ENCODE results near the gene CHRNB1. TPM values are rescaled to one million over a fixed set of nuclear protein-coding genes. Genes with fewer than 3 reads are reported as not detected.

The CHRNB1 gene
- total RNA-seq, 1 experiment from 2014 or later = 6.6 TPM

DNA sequence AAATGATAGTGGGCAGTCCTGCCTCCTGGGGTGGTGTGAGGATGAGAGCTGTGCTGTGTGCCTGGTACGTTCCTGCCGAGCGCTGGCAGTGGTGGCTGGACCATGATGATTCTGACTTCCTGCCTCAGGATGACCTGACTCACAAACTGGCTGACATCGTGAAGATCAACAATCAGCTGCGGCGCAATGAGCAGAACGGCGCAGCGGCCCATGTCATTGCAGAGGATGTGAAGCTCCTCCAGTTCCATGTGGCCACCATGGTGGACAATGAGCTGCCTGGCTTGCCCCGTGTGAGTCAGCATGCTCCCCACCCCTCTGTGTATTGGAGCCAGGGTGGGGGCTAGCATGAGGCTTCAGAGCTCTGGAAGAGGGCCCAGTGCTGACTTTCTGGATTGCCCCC is 52.4 kb downstream of the CHRNB1 start:
- Histone ChIP-seq H3K9me2 (replicated peaks; ENCODE audit: insufficient read depth, low read length) (no peaks in the 10 kb centered on the region), H4K20me1 (ENCODE audit: insufficient read depth, low read depth, low read length) (peaks cover 52% of the 10 kb centered on the region), H3K27me3 (ENCODE audit: low read length) (no peaks in the 10 kb centered on the region), H2AFZ (ENCODE audit: low read length) (no peak overlapping the region), H3K27ac (ENCODE audit: low read length) (no peak overlapping the region), H3K79me2 (ENCODE audit: low read length) (peaks cover 38% of the 10 kb centered on the region), H3K9ac (ENCODE audit: low read length) (no peak overlapping the region), H3K4me1 (ENCODE audit: low read length) (no peaks in the 10 kb centered on the region), H3K4me2 (ENCODE audit: low read depth, low read length, poor library complexity, severe bottlenecking) (no peak overlapping the region), H3K4me3 (ENCODE audit: low read length) (no peak overlapping the region), H3K9me3 (ENCODE audit: low read length) (no peaks in the 10 kb centered on the region), H3K36me3 (ENCODE audit: insufficient read depth, low read length) (peaks cover 68% of the 10 kb centered on the region)
- no peak for DNase-seq

DNA sequence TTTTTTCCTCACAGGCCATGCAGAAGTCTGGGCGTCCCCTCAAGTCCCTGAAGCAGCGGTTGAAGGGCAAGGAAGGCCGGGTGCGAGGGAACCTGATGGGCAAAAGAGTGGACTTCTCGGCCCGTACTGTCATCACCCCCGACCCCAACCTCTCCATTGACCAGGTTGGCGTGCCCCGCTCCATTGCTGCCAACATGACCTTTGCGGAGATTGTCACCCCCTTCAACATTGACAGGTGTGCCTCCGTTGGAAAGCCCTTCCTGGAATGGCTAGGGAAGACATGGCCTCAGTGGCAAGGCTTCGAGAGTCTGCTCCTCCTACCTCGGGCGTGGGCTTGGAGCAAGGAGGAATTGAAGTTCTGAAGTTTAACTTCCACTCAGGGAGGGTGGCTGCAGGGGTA is 52.8 kb downstream of the CHRNB1 start:
- Histone ChIP-seq H3K4me1 (ENCODE audit: low read length) (no peaks in the 10 kb centered on the region), H3K9ac (ENCODE audit: low read length) (no peak overlapping the region), H3K9me3 (ENCODE audit: low read length) (no peaks in the 10 kb centered on the region), H3K27me3 (ENCODE audit: low read length) (no peaks in the 10 kb centered on the region), H3K4me2 (ENCODE audit: low read depth, low read length, poor library complexity, severe bottlenecking) (no peak overlapping the region), H3K79me2 (ENCODE audit: low read length) (peaks cover 34% of the 10 kb centered on the region), H3K4me3 (ENCODE audit: low read length) (no peak overlapping the region), H4K20me1 (ENCODE audit: insufficient read depth, low read depth, low read length) (peaks cover 53% of the 10 kb centered on the region), H2AFZ (ENCODE audit: low read length) (no peak overlapping the region), H3K9me2 (replicated peaks; ENCODE audit: insufficient read depth, low read length) (no peaks in the 10 kb centered on the region), H3K36me3 (ENCODE audit: insufficient read depth, low read length) (peaks cover 72% of the 10 kb centered on the region), H3K27ac (ENCODE audit: low read length) (no peak overlapping the region)
- no peak for DNase-seq

DNA sequence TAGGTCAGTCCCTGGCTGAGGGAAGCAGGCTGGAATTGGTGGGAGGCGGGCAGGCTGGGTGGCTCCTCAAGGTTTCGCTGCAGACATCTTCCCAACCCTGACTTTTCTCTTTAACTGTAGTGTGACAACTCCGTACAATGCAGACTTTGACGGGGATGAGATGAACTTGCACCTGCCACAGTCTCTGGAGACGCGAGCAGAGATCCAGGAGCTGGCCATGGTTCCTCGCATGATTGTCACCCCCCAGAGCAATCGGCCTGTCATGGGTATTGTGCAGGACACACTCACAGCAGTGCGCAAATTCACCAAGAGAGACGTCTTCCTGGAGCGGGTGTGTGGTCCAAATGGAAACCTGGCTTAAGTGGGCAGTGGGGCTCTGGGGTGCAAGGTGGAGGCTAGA is 54.3 kb downstream of the CHRNB1 start:
- Histone ChIP-seq H3K9me3 (ENCODE audit: low read length) (no peaks in the 10 kb centered on the region), H3K9ac (ENCODE audit: low read length) (no peak overlapping the region), H4K20me1 (ENCODE audit: insufficient read depth, low read depth, low read length) (peaks cover 44% of the 10 kb centered on the region), H3K36me3 (ENCODE audit: insufficient read depth, low read length) (peaks cover 83% of the 10 kb centered on the region), H3K27ac (ENCODE audit: low read length) (no peak overlapping the region), H2AFZ (ENCODE audit: low read length) (no peak overlapping the region), H3K79me2 (ENCODE audit: low read length) (peaks cover 19% of the 10 kb centered on the region), H3K27me3 (ENCODE audit: low read length) (no peaks in the 10 kb centered on the region), H3K9me2 (replicated peaks; ENCODE audit: insufficient read depth, low read length) (no peaks in the 10 kb centered on the region), H3K4me1 (ENCODE audit: low read length) (no peaks in the 10 kb centered on the region), H3K4me3 (ENCODE audit: low read length) (no peak overlapping the region), H3K4me2 (ENCODE audit: low read depth, low read length, poor library complexity, severe bottlenecking) (no peak overlapping the region)
- no peak for DNase-seq

DNA sequence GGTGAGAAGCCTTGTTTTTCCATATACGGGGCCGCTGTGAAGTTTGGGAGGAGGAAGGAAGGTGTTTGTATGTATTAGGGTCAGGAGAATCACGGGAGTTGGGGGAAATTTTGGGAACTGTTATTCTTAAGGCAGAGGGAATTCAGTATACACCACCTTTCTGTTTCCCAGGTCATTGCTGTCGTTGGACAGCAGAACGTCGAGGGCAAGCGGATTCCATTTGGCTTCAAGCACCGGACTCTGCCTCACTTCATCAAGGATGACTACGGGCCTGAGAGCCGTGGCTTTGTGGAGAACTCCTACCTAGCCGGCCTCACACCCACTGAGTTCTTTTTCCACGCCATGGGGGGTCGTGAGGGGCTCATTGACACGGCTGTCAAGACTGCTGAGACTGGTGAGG is 56.9 kb downstream of the CHRNB1 start:
- H3K4me1 ChIP-seq (ENCODE audit: low read length) = no peaks in the 10 kb centered on the region
- no peak for DNase-seq
- H3K79me2 ChIP-seq (ENCODE audit: low read length) = no peaks in the 10 kb centered on the region
- peaks cover 77% of the 10 kb centered on the region for H3K36me3 ChIP-seq (ENCODE audit: insufficient read depth, low read length)
- H2AFZ ChIP-seq (ENCODE audit: low read length) = no peak overlapping the region
- H4K20me1 ChIP-seq (ENCODE audit: insufficient read depth, low read depth, low read length) = peaks cover 26% of the 10 kb centered on the region
- no peak overlapping the region for H3K4me2 ChIP-seq (ENCODE audit: low read depth, low read length, poor library complexity, severe bottlenecking)
- no peak overlapping the region for H3K9ac ChIP-seq (ENCODE audit: low read length)
- no peak overlapping the region for H3K27ac ChIP-seq (ENCODE audit: low read length)
- H3K9me2 ChIP-seq (replicated peaks; ENCODE audit: insufficient read depth, low read length) = no peaks in the 10 kb centered on the region
- H3K9me3 ChIP-seq (ENCODE audit: low read length) = no peaks in the 10 kb centered on the region
- no peaks in the 10 kb centered on the region for H3K27me3 ChIP-seq (ENCODE audit: low read length)
- H3K4me3 ChIP-seq (ENCODE audit: low read length) = no peak overlapping the region

DNA sequence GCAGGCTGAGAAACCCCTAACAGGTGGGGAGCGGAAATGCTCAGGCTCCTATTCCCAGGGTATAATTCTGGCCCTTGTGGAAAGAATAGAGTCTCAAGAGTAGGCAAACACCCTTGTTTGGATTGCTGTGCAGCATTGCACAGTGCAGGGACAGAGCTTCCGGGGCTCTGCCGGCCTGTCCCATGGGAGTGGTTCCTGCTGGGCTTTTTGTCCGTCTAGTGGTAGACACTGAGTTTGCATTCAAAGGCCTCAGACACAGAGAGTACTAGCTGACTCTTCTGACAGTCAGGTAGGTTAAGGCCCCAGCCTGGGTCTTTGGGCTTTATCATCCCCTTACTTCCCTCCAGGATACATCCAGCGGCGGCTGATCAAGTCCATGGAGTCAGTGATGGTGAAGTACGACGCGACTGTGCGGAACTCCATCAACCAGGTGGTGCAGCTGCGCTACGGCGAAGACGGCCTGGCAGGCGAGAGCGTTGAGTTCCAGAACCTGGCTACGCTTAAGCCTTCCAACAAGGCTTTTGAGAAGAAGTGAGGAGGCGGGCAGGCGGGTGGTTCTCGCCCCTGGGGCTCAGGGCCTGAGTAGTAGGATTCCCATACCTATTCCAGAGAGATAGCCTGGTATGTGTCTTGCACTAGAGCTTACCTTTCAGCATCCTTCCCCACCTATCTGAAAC is 57.4 kb downstream of the CHRNB1 start:
- Histone ChIP-seq H3K4me2 (ENCODE audit: low read depth, low read length, poor library complexity, severe bottlenecking) (no peak overlapping the region), H3K27me3 (ENCODE audit: low read length) (no peaks in the 10 kb centered on the region), H3K79me2 (ENCODE audit: low read length) (no peaks in the 10 kb centered on the region), H4K20me1 (ENCODE audit: insufficient read depth, low read depth, low read length) (peaks cover 22% of the 10 kb centered on the region), H3K9ac (ENCODE audit: low read length) (no peak overlapping the region), H3K4me1 (ENCODE audit: low read length) (no peaks in the 10 kb centered on the region), H3K27ac (ENCODE audit: low read length) (no peak overlapping the region), H3K4me3 (ENCODE audit: low read length) (no peak overlapping the region), H2AFZ (ENCODE audit: low read length) (no peak overlapping the region), H3K36me3 (ENCODE audit: insufficient read depth, low read length) (peaks cover 76% of the 10 kb centered on the region), H3K9me2 (replicated peaks; ENCODE audit: insufficient read depth, low read length) (no peaks in the 10 kb centered on the region), H3K9me3 (ENCODE audit: low read length) (no peaks in the 10 kb centered on the region)
- DNase-seq = no peak

DNA sequence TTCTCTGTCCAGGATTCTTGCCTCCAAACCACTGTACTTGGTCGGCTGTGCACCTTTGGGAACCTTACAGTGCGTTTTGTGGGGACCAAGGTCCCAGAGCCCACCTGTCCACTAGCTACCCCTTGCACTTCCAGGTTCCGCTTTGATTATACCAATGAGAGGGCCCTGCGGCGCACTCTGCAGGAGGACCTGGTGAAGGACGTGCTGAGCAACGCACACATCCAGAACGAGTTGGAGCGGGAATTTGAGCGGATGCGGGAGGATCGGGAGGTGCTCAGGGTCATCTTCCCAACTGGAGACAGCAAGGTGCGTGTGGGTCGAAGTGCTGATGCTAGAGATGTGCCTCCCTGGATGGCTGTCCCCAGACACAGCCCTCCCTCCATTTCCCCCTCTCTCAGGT is 58.1 kb downstream of the CHRNB1 start:
- Histone ChIP-seq H3K9ac (ENCODE audit: low read length) (no peak overlapping the region), H3K4me2 (ENCODE audit: low read depth, low read length, poor library complexity, severe bottlenecking) (no peak overlapping the region), H3K4me3 (ENCODE audit: low read length) (no peak overlapping the region), H3K9me2 (replicated peaks; ENCODE audit: insufficient read depth, low read length) (no peaks in the 10 kb centered on the region), H3K27ac (ENCODE audit: low read length) (no peak overlapping the region), H2AFZ (ENCODE audit: low read length) (no peak overlapping the region), H3K36me3 (ENCODE audit: insufficient read depth, low read length) (peaks cover 71% of the 10 kb centered on the region), H4K20me1 (ENCODE audit: insufficient read depth, low read depth, low read length) (peaks cover 22% of the 10 kb centered on the region), H3K4me1 (ENCODE audit: low read length) (no peaks in the 10 kb centered on the region), H3K27me3 (ENCODE audit: low read length) (no peaks in the 10 kb centered on the region), H3K9me3 (ENCODE audit: low read length) (no peaks in the 10 kb centered on the region), H3K79me2 (ENCODE audit: low read length) (no peaks in the 10 kb centered on the region)
- DNase-seq = no peak

DNA sequence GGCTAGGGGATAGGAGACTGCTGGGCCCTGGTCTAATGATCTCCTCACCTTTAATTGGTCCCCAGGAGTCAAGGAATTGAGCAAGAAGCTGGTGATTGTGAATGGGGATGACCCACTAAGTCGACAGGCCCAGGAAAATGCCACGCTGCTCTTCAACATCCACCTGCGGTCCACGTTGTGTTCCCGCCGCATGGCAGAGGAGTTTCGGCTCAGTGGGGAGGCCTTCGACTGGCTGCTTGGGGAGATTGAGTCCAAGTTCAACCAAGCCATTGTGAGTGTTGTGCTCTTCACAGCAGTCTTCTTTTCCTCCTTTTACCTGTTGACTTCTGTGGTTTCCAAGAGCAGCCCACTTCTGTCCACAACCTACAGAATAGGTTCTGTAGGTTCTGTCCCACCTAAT is 58.7 kb downstream of the CHRNB1 start:
- DNase-seq = no peak
- Histone ChIP-seq H3K9ac (ENCODE audit: low read length) (no peak overlapping the region), H3K27me3 (ENCODE audit: low read length) (no peaks in the 10 kb centered on the region), H3K4me1 (ENCODE audit: low read length) (no peaks in the 10 kb centered on the region), H3K79me2 (ENCODE audit: low read length) (no peaks in the 10 kb centered on the region), H3K9me3 (ENCODE audit: low read length) (no peaks in the 10 kb centered on the region), H3K36me3 (ENCODE audit: insufficient read depth, low read length) (peaks cover 67% of the 10 kb centered on the region), H3K4me2 (ENCODE audit: low read depth, low read length, poor library complexity, severe bottlenecking) (no peak overlapping the region), H3K27ac (ENCODE audit: low read length) (no peak overlapping the region), H4K20me1 (ENCODE audit: insufficient read depth, low read depth, low read length) (peaks cover 22% of the 10 kb centered on the region), H2AFZ (ENCODE audit: low read length) (no peak overlapping the region), H3K4me3 (ENCODE audit: low read length) (no peak overlapping the region), H3K9me2 (replicated peaks; ENCODE audit: insufficient read depth, low read length) (no peaks in the 10 kb centered on the region)
